ENCODE measurements around the gene ZNF343.
"Not testable (repeated sequence)": the region's sequence is repeated elsewhere in the genome, so short reads cannot be mapped to it uniquely, and the experiment has no call there.

The ZNF343 gene

DNA sequence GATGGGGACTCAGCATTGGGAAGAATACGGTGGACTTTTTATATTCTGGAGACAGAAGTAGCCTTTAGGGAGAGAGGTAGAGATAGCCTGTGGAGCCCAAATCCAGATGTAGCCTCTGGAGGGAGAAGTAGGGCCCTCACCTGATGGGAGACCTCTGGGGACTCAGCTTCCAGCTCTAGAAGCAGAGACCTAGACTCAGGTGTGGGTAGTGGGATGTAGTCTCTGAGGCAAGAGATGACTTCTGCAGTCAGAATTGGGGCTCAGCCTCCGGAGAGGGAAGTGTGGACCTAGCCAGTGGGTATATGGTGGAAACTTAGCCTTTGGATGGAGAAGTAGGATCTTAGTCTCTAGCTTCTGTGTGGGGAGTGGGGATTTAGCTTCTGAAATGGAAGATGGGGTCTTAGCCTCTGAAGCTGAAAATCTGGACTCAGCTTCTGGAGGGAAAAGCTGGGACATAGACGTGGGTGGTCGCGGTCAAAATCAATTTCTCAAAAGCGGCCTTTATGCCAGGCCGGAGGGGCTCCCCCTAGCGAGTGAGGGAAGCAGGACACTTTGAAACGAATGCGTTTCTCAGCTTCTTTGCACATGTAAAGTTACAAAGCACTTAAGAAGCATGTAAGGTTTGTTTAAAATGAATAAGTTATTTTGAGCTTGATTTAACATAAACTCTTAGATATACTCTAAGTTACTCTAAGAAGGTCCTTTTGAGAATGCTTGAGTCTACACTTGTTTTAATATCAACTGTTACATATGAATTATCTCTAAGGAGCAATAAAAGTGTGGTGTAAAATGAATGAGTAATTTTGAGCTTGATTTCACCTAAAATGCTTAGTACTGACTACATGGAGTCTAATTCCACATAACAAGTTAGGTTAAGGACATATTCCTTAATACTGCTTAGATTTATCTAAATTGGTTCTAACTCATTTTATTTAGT is 12.9 kb upstream of the ZNF343 start:
- DNase-seq: peak; percentile 55

DNA sequence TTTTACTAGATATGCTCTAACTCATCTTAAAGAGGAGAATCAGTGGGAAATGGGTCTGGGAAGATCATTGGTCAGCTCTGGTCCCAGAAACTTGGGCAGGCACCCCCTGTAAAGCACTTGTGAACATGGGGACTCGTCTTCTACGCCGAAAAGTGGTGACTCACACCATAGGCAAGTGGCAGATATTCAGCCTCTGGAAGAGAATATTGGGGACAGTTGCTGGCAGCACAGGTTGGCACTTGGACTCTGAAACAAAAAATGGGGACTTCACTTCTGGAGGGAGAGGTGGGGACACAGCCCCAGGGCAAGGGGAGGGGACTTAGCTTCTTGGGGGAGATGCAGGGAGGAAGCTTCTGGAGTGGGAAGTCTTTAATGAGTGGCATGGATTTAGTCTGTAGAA is 11.9 kb upstream of the ZNF343 start:
- no peak for DNase-seq

DNA sequence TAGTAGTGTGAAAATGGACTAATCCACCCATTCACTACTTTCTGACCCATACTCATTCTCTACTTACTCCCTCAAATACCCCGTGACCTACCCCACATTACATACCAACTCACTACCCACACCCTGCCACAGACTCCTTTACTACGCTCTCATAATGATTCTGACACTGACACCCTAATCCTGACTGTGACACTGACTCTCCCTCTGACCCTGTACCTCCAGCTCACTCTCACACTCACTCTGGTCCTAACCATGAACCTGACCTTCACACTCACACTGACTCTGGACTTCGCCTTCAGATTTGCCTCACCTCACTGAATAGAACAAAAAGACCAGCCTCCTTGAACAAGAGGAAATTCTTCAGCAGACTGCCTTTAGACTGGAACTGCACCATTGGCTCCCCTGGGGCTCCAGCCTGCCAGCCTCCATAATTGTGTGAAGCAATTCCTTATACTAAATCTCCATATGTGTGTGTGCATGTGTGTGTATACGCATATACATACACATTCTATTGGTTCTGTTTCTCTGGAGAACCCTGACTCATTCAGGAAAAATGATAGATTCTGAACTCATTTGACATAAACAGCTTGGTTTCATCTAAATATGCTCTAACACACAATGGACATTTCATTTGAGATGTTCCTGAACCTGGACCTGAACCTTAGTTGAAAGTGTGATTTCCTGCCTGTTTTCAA is 10.5 kb upstream of the ZNF343 start:
- no peak for DNase-seq

DNA sequence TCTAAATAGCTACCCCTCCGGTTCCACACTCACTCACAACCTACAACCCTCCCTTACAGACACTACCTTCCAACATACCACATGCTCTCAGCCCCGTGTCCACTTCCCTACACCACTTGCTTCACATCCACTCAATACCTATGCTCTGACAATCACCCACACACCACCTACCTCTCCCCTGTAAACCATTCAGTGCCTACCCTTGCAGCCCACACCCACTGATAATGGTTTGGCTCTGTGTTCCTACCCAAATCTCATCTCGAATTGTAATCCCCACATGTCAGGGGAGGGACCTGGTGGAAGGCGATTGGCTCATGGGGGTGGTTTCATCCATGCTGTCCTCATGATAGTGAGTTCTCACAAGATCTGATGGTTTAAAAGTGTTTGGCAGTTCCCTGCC is 9.8 kb upstream of the ZNF343 start:
- no peak for DNase-seq

DNA sequence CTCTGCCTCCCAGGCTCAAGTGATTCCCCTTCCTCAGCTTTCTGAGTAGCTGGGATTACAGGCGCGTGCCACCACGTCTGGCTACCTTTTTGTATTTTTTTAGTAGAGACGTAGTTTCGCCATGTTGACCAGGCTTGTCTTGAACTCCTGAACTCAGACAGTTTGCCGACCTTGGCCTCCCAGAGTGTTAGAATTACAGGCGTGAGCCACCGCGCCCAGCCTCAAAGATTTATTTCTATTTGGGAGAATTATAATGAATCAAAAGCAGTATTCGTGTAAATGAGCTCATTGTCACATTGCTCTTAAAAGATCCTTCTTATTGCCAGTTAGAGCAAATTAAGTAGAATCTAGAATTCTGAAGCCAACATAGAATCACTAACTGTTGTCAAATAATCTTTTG is 9.4 kb upstream of the ZNF343 start:
- DNase-seq: no peak

DNA sequence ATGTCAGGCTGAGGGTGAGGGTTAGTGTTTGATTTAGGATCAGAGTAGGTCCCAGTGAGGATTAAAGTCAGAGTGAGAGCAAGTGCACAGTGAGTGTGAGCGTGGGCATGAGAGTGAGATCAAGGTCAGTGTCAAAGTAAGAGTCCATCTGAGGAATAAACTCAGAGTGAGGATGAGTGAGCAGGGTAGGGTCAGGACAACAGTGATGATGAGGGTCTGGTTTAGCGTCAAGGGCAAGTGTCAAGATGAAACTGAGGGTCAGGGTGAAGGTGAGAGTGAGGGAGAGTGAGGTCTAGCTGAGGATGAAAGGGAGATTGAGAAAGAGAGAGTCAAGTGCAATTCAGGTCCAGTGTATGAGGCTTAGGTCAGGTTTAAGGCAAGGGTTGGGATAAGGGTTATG is 7.7 kb upstream of the ZNF343 start:
- no peak for DNase-seq

DNA sequence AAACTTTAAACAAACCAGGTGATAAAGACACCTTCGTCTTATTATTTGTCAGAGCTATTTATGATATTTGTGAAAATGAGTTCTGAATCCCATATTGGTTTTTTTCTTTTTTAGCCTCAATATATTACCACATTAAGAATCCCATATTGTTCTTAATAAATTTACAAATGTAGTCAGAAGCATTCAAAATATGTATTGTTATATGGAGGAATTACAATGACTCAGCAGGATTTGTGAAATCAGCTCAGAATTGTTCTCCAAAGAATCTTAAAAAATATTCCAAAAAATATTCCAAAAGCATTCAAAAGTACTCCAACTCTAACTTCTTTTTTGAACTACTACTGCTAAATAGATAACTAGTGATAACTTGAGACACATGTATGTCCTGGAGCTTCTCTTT is 6.5 kb upstream of the ZNF343 start:
- DNase-seq: no peak

DNA sequence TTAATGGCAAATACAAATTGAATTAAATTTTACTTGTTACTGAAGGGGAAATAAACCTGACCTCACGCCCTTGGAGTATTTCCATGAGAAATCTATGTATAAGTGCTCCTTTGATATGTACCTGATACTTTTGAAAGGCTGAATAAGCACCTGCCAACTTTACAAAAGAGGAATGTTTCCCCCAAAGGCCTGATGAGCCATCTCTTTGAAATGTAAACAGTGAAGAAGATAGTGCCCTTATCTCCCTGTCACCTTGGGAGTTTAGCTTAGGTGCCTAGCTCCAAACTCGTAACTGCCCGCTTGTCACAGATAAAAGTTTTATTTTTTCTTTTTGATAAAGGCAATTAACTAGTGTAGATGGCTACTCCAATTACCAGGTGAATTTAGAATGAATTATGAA is 1.1 kb upstream of the ZNF343 start:
- no peak for DNase-seq

DNA sequence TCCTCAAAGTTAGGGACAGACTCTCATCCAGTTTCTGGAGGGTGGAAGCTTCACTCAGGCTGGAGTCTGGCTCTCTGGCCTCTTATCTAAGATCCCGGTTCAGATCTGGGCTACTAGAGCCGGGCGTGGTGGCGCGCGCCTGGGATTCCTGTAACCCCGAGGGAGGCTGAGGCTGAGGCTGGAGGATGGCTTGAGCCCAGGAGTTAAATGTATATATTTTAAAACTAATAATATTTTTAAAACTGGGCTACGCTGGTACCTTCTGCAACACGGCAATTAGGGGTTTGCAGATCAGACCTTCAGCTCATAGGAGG is 710 bp upstream of the ZNF343 start:
- no peak for DNase-seq

DNA sequence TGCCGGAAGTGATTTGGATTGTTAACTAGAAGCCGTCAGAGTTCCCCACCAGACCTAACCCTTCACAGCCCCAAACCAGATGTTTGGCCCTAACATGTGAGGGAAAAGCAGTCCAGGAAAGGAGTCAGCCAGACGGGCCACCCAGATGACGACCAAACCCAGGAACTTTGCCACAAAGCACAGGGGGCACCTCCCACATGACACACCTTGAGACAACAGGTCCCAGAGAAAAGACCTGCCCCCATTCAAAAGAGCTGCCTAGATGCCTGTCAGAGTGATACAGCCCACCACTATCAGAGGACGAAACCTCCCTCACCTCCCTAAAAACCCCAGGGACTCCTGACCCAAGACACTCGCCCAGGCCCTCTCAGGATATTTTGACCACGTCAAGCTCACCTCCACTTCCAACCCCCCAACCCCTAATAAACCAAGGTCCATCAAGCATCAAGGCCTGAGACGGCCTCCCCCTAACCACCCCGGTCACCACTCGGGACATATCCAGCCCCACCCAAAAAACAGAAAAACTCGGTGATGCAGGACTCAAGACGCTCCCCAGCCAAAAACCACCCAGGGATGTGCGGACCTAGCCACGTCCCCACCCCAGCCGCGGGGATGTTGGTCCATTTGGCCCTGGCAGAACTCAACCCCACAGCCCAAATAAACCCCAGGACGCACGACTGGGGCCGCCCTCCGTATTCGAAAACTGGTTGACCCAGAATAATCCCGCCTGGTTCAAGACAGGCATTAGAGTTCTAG is 662 bp downstream of the ZNF343 start:
- DNase-seq: peak; percentile 22

DNA sequence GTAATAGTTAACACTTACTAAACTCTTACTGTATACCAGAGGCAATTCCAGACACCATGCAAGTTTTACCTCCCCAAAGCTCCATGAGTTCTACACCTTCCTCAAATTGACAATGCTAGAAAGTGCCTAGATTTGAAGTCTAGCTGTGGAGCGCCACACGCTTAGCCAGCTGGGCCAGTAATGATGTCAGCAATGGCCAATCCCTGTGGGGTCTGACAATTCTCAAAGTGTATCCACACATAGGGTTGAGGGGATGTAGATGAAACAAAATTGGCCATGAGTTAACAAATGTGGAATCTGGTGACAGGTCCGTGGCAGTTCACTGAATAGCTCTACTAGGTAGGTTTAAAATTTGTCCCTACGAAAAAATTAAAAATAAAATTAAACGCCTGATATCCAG is 1.3 kb downstream of the ZNF343 start:
- DNase-seq: no peak

DNA sequence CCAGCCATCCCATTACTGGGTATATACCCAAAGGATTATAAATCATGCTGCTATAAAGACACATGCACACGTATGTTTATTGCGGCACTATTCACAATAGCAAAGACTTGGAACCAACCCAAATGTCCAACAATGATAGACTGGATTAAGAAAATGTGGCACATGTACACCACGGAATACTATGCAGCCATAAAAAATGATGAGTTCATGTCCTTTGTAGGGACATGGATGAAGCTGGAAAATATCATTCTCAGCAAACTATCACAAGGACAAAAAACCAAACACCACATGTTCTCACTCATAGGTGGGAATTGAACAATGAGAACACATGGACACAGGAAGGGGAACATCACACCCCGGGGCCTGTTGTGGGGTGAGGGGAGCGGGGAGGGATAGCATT is 2.3 kb downstream of the ZNF343 start:
- DNase-seq: not testable (repeated sequence)

DNA sequence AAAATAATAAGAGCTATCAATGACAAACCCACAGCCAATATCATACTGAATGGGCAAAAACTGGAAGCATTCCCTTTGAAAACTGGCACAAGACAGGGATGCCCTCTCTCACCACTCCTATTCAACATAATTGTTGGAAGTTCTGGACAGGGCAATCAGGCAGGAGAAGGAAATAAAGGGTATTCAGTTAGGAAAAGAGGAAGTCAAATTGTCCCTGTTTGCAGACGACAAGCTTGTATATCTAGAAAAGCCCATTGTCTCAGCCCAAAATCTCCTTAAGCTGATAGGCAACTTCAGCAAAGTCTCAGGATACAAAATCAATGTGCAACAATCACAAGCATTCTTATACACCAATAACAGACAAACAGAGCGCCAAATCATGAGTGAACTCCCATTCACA is 3.9 kb downstream of the ZNF343 start:
- not testable (repeated sequence) for DNase-seq

DNA sequence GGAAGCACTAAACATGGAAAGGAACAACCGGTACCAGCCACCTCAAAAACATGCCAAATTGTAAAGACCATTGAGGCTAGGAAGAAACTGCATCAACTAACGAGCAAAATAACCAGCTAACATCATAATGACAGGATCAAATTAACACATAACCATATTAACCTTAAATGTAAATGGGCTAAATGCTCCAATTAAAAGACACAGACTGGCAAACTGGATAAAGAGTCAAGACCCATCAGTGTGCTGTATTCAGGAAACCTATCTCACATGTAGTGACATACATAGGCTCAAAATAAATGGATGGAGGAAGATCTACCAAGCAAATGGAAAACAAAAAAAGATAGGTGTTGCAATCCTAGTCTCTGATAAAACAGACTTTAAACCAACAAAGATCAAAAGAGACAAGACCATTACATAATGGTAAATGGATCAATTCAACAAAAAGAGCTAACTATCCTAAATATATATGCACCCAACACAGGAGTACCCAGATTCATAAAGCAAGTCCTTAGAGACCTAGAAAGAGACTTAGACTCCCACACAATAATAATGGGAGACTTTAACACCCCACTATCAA is 5.8 kb downstream of the ZNF343 start:
- not testable (repeated sequence) for DNase-seq

DNA sequence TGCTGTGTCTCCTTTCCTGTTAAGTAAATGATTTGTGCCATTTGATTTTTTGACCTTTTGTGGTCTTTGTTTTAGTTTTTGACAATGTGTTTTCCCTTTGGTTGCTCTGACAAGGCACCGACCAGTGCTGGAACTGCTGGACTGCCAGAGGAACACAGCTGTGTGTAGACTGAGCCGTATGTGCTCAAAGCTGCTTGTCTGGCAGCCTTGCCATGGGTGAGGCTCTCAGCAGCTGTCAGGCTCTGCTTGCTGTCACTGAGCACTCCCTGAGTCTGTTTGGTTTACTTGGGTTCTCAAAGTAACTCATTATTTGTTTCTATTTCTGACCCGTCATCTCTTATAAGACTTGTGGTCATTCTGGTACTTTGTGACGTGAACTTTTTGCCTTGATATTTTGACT is 23.1 kb downstream of the ZNF343 start:
- DNase-seq: no peak

DNA sequence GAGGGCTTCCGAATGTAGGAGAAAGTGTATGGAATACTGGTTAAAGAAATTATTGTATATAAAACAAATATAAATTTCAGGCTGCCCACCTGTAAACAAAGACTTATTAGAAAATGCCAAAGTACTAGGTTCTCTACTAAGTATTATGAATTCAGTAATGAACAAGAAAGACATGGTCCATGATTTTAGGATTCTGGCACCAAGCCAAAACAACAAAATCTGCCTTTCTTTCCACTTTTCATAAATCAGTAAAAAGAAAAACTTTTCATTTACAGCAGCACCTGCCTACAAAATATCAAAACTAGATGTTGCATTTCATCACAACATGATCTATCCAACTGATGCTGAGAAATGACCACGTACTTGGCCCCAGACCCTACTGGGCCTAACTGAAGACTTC is 23.6 kb downstream of the ZNF343 start:
- no peak for DNase-seq

DNA sequence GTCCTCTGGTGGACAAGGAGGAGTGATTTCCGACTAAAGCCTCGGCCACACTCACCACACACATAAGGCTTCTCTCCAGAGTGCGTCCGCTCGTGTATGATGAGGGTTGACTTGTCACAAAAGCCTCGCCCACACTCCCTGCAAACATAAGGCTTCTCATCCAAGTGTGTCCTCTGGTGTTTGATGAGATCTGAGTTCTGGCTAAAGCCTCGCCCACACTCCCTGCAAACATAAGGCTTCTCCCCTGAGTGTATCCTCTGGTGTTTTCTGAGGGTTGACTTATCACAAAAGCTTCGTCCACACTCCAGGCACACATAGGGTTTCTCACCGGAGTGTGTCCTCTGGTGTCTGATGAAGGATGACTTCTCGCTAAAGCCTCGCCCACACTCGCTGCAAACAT is 25.2 kb downstream of the ZNF343 start:
- DNase-seq: no peak

DNA sequence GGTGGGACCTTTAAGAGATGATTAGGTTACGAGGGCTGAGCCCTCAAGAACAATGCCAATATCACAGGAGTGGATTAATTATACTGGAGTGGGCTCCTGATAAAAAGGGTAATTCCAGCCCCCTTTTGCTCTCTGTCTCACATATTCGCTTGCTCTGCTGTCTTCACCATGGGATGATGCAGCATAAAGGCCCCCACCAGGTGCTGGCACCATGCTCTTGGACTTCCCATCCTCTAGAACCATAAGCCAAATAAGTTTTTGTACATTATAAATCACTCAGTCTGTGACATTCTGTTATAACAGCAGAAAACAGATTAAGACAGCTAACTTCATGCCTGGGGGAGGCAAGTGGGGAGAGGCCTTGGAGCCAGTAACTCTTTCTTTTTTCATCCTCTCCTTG is 28.3 kb downstream of the ZNF343 start:
- no peak for DNase-seq

DNA sequence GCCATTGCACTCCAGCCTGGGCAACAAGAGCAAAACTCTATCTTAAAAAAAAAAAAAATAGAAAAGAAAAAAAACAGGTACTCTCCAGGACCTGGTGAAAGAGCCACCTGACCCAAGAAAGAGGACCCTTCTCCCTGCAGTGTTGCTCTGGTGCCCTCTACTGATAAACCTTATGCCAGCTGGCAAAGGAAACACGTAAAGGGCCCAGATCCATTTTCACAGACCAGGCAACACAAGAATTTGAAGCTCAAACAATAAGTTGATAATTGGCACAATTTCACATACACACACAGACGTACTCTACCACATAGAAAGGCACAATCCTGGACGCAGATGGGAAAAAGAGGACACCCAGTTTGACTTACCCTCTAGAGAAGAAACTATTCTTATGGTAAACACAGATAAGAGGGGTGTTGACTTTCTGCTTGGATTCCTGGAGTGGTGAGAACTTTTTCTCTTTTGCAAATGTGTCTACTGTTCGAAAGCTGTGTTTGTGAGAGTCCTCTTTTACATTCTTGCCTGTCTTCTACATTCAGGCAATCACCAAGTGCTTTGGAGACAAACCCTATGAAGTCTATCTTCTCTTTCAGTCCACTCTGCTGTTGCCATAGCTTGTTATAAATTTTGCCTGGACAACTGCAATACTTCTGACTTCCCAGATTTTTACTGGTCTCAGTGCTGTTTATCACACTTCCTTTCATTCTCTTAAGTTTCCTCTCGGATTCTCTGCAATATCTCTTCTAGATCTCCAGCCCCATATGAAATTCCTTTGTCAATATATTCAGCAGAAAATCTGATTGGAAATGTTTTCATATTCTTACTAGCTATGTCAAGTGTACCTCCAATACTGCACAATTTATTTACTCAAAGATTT is 31.7 kb downstream of the ZNF343 start:
- DNase-seq: peak; percentile 15

DNA sequence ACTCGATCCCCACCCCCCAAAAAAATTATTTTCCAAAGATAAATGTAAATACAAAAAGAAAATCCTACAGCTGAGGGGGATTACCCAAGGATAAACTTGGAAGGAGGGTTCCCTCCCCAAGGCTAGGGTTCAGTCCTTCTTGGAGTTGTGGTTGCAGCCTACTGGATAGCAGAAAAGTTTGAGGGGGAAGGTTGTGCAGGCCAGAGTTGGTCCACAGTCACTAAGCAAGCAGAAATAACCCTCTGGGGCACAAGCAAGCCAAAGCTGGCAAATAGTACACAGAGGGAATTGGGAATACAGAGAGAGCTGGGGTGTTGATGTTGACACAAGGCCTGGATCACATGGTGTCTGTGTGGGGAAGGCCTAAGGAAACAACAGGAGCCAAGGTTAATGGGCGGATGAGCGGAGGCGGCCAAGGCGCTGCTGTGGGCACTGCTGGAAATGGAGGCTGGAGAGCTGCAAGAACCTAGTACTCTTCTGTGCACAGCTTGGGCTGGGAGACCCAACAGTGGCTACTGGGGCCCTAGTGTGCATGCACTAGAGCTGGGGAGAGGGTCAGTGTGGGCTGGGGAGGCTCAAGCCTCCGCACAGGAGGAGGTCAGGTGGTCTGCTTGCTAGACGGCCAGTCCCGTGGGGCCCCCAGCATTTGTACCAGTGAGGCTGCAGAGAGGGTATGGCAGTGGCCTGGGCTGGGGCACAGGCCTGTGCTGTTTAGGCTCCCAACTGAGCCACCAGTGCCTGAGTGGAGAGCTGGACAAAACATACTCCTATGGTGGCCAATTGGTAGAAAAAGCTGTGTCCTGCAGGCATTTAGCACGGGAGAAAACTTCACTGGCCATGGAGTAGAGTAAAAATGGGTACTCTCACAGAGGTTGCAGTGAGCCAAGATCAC is 32.6 kb downstream of the ZNF343 start:
- DNase-seq: peak; percentile 63

DNA sequence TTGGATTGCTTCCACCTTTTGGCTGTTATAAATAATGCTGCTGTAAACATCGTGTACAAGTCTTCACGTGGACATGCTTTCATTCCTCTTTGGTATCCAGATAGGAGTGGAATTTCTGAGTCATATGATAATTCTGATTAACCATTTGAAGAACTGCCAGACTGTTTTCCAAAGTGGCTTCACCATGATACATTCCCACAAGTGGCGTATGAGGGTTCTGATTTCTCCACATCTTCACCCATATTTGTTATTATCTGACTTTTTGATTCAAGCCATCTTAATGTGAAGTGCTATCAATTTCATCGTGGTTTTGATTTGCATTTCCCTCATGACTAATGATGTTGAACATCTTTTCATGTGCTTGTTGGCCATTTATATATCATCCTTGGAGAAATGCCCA is 35.2 kb downstream of the ZNF343 start:
- no peak for DNase-seq

Measured in NCI-H69 (cell line).